GM19328 (cell line): ENCODE measurements around the gene GMFB.
A peak's percentile ranks its signal among the peaks of the same experiment; 100 is the strongest.
"Not testable (repeated sequence)": the region's sequence is repeated elsewhere in the genome, so short reads cannot be mapped to it uniquely, and the experiment has no call there.

Experiments
- ATAC-seq: cut with Tn5 transposase; IDR thresholded peaks from one replicate; pipeline ENCODE4 v1.9.1; 2021; ENCODE audit warnings: mild to moderate bottlenecking, moderate library complexity; ENCODE audit not compliant: unreplicated experiment

Gene GMFB

DNA sequence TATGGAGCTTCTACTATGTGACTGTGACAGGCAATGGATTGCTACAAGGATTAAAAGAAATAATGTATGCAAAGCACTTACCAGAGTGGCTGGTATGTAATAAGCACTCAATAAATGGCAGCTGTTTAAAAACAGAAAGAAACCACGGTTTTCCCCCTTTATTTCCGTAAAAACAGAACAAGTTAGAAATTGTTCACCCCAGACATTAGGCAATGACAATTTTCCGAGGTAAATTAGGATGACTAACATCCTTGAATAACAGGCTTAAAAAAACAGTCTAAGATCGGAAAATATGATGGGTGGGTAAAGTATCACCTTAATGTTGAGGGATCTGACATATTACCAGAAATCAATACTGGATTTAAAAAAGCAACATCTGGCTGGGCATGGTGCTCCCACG is 26.7 kb downstream of the GMFB start:
- ATAC-seq, result no peak

DNA sequence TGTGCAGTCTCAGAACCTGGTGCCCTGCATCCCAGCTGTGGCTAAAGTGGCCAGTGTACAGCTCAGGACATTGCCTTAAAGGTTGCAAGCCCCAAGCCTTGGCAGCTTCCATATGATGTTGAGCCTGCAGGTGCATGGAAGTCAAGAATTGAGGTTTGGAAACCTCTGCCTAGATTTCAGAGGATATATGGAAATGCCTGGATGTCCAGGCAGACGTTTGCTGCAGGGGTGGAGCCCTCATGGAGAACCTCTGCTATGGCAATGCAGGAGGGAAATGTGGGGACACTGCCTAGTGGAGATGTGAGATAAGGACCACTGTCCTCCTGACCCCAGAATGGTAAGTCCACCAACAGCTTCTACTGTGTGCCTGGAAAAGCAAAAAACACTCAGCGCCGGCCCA is 29.7 kb downstream of the GMFB start:
- ATAC-seq, result no peak

DNA sequence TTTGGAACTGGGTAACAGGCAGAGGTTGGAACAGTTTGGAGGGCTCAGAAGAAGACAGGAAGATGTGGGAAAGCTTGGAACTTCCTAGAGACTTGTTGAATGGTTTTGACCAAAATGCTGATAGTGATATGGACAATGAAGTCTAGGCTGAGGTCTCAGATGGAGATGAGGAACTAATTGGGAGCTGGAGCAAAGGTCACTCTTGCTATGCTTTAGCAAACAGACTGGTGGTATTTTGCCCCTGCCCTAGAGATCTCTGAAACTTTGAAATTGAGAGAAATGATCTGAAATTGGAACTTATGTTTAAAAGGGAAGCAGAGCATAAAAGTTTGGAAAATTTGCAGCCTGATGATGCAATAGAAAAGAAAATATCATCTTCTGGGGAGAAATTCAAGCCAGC is 30.2 kb downstream of the GMFB start:
- not testable (repeated sequence) for ATAC-seq

DNA sequence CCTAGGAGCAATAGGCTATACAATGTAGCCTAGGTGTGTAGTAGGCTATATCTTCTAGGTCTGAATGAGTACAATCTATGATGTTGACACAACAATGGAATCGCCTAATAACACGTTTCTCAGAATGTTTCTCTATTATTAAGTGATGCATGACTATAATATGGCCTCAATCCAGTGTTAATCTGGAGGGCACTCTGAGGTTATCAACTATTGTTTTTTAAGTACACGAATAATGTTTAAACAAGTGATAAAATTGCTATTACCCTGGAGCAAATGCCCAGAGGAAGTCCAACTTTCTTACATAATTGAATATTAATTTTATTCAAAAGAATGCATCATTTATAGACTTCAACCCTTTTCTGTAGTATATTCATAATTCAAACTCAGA is 31.2 kb downstream of the GMFB start:
- no peak for ATAC-seq

DNA sequence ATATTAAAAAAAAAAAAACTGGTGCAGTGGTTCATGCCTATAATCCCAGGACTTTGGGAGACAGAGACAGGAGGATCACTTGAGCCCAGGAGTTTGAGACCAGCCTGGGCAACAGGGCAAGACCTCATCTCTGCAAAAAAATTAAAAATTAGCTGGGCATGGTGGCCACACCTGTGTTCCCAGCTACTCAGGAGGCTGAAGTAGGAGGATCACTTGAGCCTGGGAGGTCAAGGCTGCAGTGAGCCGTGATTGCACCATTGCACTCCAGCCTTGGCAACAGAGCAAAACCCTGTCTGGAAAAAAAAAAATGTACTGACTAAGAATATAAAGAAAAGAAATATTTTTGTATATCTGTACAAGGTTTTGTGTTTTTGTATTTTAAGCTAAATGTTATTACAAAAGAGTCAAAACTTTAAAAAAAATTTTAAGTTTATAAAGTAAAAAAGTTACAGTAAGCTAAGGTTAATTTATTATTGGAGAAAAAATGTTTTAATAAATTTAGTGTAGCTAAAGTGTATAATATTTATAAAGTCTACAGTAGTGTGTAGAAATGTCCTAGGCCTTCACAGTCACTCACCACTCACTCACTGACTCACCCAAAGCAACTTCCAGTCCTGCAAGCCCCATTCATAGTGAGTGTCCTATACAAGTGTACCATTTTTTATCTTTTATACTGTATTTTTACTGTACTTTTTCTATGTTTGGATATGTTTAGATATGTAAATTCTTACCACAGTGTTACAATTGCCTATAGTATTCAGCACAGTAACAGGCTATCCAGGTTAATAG is 31.8 kb downstream of the GMFB start:
- ATAC-seq, result not testable (repeated sequence)

DNA sequence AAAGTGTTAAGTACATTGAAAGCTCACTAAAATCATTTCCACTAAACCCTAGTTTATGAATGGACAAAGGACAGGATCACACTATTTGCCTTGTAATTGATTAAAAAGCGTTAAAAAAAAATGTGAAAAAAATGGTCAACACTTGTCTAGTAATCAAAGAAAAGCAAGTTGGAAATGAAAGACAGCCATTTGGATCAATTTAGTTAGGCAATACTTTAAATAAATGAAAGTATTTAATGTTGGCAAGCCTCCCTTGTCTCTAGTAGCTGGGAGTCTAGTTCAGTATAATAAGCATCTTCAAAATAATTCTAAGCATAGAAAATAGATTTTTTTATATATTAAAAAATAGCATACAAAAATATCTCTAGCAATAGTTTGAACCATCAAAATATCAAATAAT is 33.4 kb downstream of the GMFB start:
- ATAC-seq, result no peak

DNA sequence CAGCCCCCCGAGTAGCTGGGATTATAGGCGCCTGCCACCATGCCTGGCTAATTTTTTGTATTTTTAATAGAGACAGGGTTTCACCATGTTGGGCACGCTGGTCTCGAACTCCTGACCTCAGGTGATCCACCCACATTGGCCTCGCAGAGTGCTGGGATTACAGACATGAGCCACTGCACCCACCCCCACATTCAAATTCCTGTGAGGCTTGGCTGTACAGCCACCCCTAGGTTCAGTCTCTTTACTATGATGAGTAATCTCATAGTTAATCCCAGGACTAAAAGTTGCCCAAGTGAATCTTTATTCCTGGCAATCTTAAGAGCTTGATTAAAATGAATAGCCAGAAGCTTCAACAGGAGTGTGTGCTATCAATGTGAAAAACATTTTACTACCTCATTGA is 34.8 kb downstream of the GMFB start:
- ATAC-seq, result not testable (repeated sequence)

DNA sequence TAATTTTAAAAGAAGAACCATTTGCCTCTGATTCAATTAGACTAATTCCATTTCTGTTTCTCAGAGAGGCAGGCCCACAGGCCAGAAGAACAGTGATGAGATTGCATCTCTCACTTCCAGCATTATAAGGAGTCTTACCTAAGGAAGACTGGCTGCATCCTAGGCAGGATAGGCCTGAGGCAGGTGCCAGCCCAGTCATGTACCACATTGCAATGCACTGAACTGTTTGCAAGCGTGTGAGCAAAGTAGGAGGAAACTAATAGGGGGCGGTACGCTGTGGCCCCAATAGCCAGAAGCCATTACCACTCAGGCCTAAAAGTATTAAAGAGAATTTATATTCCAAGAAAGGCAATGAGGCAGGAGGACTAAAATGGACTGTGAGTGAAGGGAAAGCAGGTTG is 35.5 kb downstream of the GMFB start:
- ATAC-seq, result no peak

DNA sequence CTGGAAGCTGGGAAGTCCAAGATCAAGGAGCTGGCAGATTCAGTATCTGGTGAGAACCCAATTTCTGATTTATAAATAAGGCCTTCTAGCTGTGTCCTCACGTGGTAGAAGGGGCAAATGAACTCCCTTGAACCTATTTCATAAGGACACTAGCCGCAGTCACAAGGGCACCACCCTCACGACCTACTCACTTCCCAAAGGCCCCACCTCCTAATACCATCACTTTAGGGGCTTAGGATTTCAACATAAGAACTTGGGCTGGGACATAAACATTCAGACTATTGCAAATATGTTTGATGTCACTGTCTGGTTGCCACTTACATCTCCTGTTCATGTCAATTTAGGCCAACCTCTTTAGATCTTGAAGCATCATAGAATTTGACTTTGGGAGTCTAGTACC is 36.8 kb downstream of the GMFB start:
- ATAC-seq, result no peak

DNA sequence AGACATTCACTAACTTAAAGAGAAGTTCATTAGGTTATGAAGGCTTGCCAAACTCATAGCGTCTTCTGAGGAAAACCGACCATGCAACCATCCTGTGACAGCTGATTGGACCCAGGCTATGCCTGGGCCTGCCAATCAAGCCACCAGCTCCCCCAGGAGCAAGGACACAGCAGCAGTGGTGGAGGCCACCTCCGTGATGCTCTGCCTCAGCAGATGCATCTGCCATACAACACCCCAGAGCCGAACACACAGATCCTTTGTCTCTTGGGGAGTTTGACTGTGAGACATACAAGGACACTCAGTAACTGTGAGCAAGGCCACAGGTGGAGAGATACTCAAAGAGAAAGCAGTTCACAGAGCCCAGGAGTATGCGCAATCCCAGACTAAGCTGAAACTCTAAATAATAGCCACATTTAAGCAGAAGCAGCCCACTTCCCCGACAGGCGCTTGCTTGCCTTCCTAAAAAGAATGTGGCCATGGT is 37.6 kb downstream of the GMFB start:
- ATAC-seq, result no peak

DNA sequence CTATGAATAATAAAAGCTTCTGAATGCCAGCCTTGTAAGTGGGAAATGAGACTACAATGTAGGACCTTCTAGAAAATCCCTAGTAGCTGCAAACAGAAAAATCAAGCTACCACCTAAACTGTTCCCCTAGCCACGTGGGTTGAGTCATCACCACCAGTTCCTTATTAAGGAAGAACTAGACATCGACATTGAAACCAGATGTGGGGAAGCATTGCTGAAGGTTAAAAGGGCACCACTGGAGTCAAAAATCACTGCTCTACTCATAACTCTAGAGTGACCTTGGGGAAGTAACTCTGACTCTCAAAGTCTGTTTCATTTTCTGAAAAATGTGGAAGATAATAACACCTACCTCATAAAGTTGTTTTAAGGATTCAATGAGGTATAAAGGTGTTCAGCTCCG is 38.2 kb downstream of the GMFB start:
- peak; percentile 76 for ATAC-seq

DNA sequence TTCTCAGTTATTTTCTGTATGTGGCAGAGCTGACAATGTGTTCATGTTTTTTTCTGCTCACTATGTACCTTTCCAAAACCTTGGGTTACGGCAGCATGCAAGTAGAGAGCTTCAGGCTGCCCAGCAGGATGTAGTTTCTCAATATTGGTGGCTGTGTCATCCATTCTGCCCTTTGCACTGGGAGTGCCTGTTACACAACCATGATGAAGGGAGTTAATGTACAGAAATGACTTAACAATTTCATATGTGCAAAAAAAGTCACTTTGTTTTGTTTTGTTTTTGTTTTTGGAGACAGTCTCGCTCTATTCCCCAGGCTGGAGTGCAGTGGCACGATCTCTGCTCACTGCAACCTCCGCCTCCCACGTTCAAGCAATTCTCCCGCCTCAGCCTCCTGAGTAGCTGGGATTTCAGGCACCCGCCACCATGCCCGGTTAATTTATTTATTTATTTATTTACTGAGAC is 41.5 kb downstream of the GMFB start:
- ATAC-seq, result no peak

DNA sequence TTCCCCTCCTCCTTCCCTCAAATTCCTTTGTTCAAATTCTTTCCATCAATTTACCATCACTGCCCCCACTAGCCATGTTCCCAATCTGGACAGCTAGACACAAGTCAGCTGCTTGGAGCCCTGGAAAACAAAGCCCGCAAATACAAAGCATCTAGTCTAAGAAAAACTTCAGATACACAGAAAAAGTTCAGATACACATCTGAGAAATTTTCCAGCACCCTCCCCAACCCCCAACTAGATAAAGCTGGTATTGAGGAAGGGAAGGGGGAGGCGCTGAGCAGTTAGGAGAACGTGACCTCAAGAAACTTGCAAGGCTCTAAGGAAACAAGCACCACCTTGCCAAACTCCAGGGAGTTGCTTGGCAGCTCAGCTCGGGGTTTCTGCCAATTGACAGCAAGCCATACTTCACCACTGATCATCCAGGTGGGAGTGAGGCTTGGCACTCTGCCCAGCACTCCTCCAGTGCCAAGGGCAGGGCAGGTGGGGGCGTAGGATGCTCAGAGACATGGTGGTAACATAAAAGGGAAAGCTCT is 42.6 kb downstream of the GMFB start:
- no peak for ATAC-seq

DNA sequence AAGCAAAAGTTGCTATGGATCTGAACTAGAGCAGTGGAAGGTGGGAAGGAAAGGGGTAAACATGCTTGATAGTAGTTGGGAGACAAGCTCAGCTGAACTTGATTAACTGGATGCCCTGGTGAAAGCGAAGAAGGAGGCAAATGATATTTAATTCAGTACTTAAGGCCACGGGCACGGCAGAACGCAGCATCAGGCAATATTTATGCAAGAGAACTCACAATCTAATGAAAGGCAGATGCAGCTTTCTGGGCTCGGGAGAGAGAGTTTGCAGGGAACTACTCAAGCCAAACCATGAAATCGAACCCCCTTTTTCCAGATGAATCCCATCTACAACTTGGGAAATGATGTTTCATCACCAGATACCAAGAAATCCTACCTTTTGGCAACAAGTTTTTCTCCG is 44.1 kb downstream of the GMFB start:
- ATAC-seq, result no peak

DNA sequence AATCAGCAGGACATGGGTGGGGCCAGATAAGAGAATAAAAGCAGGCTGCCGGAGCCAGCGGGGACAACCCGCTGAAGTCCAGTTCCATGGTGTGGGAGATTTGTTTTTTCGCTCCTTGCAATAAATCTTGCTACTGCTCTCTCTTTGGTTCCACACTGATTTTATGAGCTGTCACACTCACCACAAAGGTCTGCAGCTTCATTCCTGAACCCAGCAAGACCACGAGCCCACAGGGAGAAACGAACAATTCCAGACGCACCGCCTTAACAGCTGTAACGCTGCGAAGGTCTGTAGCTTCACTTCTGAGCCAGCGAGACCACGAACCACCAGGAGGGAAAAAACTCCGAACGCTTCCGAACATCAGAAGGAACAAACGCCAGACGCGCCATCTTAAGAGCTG is 44.8 kb downstream of the GMFB start:
- no peak for ATAC-seq

DNA sequence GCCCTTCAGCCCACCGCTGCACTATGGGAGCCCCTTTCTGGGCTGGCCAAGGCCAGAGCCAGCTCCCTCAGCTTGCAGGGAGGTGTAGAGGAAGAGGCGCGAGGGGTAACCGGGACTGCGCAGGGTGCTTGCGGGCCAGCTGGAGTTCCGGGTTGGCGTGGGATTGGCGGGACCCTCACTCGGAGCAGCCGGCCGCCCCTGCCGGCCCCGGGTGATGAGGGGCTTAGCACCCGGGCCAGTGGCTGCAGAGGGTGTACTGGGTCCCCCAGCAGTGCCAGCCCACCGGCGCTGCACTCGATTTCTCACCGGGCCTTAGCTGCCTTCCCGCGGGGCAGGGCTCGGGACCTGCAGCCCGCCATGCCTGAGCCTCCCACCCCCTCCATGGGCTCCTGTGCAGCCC is 45.8 kb downstream of the GMFB start:
- ATAC-seq, result not testable (repeated sequence)

DNA sequence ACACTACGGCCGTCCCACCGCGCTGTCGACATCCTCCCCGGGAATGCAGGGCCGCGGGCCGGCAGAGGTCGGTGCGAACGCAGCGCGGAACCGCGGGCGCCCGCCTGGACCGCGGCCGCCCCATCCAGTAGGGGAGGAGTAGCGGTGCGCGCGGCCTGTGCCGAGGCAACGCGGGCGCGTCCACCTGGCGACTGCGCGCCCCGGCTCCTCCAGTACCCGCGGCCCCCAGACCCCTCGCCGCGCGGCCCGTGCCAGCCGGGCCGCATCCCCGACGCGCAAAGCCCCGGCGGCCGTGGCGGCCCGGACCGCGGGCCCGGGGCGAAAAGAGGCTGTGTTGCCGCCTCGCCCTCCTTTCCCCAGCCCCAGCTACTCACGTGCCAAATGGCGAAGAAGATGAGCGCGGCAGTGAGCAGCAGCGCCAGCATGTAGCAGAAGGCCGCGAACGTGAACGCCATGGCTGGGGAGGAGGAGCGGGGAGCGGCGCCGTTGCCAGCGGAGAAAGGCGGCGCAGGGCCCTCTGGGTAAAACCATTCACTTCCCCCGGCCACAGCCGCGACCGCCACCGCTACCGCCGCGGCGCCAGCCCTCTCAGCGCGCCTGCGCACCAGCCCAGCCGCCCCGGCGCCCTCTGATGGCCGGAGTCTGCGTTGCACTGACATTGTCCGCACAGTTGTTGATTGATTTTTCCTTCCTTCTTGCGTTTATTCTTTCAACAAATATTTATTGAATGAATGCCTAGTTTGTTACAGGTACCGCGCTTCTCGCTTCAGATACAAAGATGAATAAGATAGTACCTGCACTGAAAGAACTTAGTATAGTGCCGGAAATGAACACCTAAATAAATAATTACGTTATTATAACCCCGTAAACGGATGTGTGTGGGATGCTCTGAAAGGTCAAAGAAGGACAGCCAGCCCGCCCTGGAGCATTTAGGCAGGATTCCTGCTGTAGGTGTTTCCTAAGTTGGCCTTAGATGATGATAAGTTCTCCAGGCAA is 47.6 kb downstream of the GMFB start, which contains the start of gene CNIH1:
Gene CNIH1 (minus strand): TSS at position 502 of the 996 bp plus-strand sequence. CDS start 47 bp downstream, at position 455.
- peak; percentile 89 for ATAC-seq

DNA sequence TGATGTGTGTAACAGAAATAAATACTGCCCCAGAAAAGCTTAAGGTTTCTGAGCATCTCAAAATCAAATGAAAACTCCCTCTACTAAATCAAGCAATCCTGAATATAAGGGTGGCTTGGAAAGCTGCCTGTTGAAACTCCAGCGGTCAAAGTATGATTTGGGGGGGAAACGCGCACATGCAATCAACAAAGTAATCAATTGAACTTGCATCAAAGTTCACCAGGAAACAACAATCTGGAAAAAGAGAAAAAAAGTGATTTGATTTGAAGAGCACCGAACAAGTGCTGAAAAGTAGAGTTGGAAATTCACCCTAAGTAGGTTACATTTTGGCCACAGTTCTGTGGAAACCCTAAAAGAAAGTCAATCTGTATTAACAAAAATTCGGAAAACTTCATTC is 48.3 kb downstream of the GMFB start:
- no peak for ATAC-seq

DNA sequence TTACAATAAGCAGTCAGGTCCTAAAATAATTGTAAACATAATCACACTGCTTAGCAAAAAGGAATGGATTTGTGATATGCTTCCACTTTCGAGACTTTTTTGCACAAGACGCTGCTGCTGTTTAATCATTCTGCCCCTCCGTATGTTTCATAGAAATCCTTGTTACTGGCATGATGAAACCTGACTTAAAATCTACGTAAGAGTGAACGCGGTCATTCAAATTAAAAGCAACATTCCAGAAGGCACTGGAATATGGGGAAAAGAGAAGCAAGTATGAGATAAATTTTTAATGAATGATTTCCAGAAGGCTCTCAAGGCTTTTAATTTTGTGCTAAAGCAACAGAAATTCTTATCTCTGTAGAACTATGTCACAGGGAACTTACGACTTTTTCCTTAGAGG is 48.7 kb downstream of the GMFB start:
- ATAC-seq, result no peak

DNA sequence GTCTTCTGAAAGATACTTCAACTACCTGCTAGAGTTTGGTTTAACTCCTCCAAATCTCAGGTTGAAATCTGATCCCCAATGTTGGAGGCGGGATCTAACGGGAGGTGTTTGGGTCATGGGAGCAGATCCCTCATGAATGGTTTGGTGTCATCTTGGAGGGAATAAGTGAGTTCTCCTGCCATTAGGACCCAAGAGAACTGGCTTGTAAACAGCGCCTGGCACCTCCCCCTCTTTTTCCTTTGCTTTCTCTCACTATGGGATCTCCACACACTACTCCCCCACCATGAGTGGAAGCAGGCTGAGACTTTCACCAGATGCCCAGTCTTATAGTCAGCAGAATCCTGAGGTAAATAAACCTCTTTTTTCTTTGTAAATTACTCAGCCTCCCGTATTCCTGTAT is 50.1 kb downstream of the GMFB start:
- ATAC-seq, result no peak

DNA sequence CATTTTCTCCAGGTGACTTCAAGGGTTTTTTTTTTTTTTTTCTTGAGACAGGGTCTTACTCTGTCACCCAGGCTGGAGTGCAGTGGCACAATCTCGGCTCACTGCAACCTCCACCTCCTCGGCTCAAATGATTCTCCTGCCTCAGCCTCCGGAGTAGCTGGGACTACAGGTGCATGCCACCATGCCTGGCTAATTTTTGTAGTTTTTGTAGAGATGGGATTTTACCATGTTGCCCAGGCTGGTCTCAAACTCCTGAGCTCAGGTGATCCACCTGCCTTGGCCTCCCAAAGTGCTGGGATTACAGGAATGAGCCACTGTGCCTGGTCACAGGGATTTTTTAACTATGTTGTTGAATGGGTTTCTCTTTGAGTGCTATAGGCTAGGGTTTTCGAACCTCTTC is 50.8 kb downstream of the GMFB start:
- not testable (repeated sequence) for ATAC-seq
